A549 (cell line): ENCODE results near the gene SSH3. TPM values are rescaled to one million over a fixed set of nuclear protein-coding genes. Genes with fewer than 3 reads are reported as not detected.

ENCODE experiments used
- ATAC-seq, 2 experiments: fragments of 200-7000 bp in 1 of 2; fragments of >200 bp in 1 of 2; cut with Nextera tagmentation in 1 of 2; cut with Tn5 transposase in 1 of 2; 3 replicates each; pipeline versions ENCODE4 v1.8.0 to v1.9.1; 2018 to 2020; ENCODE audit warnings: mild to moderate bottlenecking in 1 of 2, moderate library complexity in 1 of 2
- CTCF ChIA-PET: fragments of 300-600 bp; sonication (Branson Sonifier 250); formaldehyde crosslinking; extraction: SDS; loops from one replicate; lab custom pipeline; 2021; ENCODE audit warnings: antibody characterized with exemption, inconsistent platforms; lab: Yijun Ruan, JAX
- POLR2A ChIA-PET: fragments of 350-600 bp; formaldehyde crosslinking; extraction: SDS; loops from one replicate; lab custom pipeline; 2021; ENCODE audit warnings: antibody characterized with exemption, inconsistent platforms; lab: Yijun Ruan, JAX
- DNase-seq, 2 experiments: peaks; one replicate each; pipeline versions ENCODE4 v3.0.0 to v3.0.0-alpha.2; 2011 to 2016; ENCODE audit warnings: low read depth in 1 of 2, low spot score in 1 of 2
- FAIRE-seq: peaks from 2 replicates; lab custom pipeline; 2011; peaks lifted over from hg19 to GRCh38; lab: Jason Lieb, UNC
- H3K27ac ChIP-seq, 2 experiments: fragments of >200 bp; sonication (Bioruptor Twin); formaldehyde crosslinking; 3 replicates each; pipeline ENCODE4 v1.5.1; 2016 to 2017
- H3K4me1 ChIP-seq: fragments of >200 bp; sonication (Bioruptor Twin); formaldehyde crosslinking; 3 replicates; pipeline ENCODE4 v1.6.1; 2016
- H3K4me2 ChIP-seq: fragments of >200 bp; sonication (Bioruptor Twin); formaldehyde crosslinking; 3 replicates; pipeline ENCODE4 v1.6.1; 2016
- H3K4me3 ChIP-seq: fragments of >200 bp; sonication (Bioruptor Twin); formaldehyde crosslinking; 3 replicates; pipeline ENCODE4 v1.5.1; 2016
- H3K9me3 ChIP-seq: fragments of >200 bp; sonication (Bioruptor Twin); formaldehyde crosslinking; 3 replicates; pipeline ENCODE4 v1.6.1; 2016
- BHLHE40 ChIP-seq: IDR thresholded peaks from 2 replicates; pipeline ENCODE4 v1.6.1; 2012; ENCODE audit warnings: low read depth, low read length, inconsistent platforms
- CEBPB ChIP-seq, 2 experiments: fragments of >200 bp in 1 of 2; sonication (Bioruptor Twin) in 1 of 2; formaldehyde crosslinking in 1 of 2; IDR thresholded peaks; 2 replicates each; pipeline ENCODE4 v1.6.1; 2012 to 2016
- CTCF ChIP-seq: fragments of >200 bp; sonication (Bioruptor Twin); formaldehyde crosslinking; IDR thresholded peaks from 3 replicates; pipeline ENCODE4 v1.5.1; 2016
- FOSB ChIP-seq: fragments of 250-450 bp; sonication (Bioruptor Pico); IDR thresholded peaks from 2 replicates; pipeline ENCODE4 v1.5.0; 2020; ENCODE audit warnings: mild to moderate bottlenecking, moderate library complexity
- HDAC2 ChIP-seq: fragments of 200-600 bp; sonication (generic); IDR thresholded peaks from 2 replicates; pipeline ENCODE4 v1.6.1; 2016
- HEYL ChIP-seq: fragments of 250-450 bp; sonication (Bioruptor Pico); IDR thresholded peaks from 2 replicates; pipeline ENCODE4 v1.8.0; 2021; ENCODE audit warnings: mild to moderate bottlenecking, moderate library complexity
- HOXA7 ChIP-seq: fragments of 250-450 bp; sonication (Bioruptor Pico); IDR thresholded peaks from 2 replicates; pipeline ENCODE4 v1.5.0; 2020; ENCODE audit warnings: mild to moderate bottlenecking, moderate library complexity
- KDM1A ChIP-seq: fragments of 200-600 bp; sonication (generic); IDR thresholded peaks from 2 replicates; pipeline ENCODE4 v1.6.1; 2016; ENCODE audit warnings: low read depth, mild to moderate bottlenecking
- KDM5A ChIP-seq: fragments of 200-600 bp; sonication (generic); IDR thresholded peaks from 2 replicates; pipeline ENCODE4 v1.6.1; 2016; ENCODE audit warnings: antibody characterized with exemption, mild to moderate bottlenecking
- MAZ ChIP-seq: fragments of 150-350 bp; IDR thresholded peaks from 2 replicates; pipeline ENCODE4 v1.6.1; 2014; ENCODE audit warnings: antibody characterized with exemption, low read depth, low read length, borderline replicate concordance
- NPAS2 ChIP-seq: fragments of 250-450 bp; sonication (Bioruptor Pico); IDR thresholded peaks from 2 replicates; pipeline ENCODE4 v1.8.0; 2022; ENCODE audit warnings: mild to moderate bottlenecking, moderate library complexity, borderline replicate concordance
- NR3C1 ChIP-seq: fragments of >200 bp; sonication (Bioruptor Twin); formaldehyde crosslinking; IDR thresholded peaks from 3 replicates; pipeline ENCODE4 v1.6.1; 2017
- PHF8 ChIP-seq: fragments of 200-600 bp; sonication (generic); IDR thresholded peaks from 2 replicates; pipeline ENCODE4 v1.6.1; 2016; ENCODE audit warnings: low read depth, mild to moderate bottlenecking, antibody characterized with exemption, moderate library complexity, borderline replicate concordance
- POLR2A ChIP-seq: IDR thresholded peaks from 2 replicates; pipeline ENCODE4 v1.6.1; 2012; ENCODE audit warnings: mild to moderate bottlenecking, low read length
- RCOR1 ChIP-seq: fragments of 150-350 bp; IDR thresholded peaks from 2 replicates; pipeline ENCODE4 v1.6.1; 2014; ENCODE audit warnings: antibody characterized with exemption, low read length, low read depth
- REST ChIP-seq: fragments of 200-600 bp; sonication (generic); IDR thresholded peaks from 2 replicates; pipeline ENCODE4 v1.6.1; 2016; ENCODE audit warnings: antibody characterized with exemption, mild to moderate bottlenecking, moderate library complexity
- RNF2 ChIP-seq: fragments of 200-600 bp; sonication (generic); IDR thresholded peaks from 2 replicates; pipeline ENCODE4 v1.6.1; 2016; ENCODE audit warnings: low read depth, mild to moderate bottlenecking, antibody characterized with exemption, moderate library complexity, borderline replicate concordance
- WGBS: methylation state at CpG from one replicate; pipeline ENCODE4 v1.1.6; 2017; ENCODE audit errors: missing lambda C conversion rate; 5-methylcytosine and 5-hydroxymethylcytosine counted together
- polyA plus RNA-seq, 4 experiments: library from polyadenylated mRNA; depleted of rRNA in 3 of 4; stranded (reverse); fragments of >200 nt; fragmentation: RNase III in 1 of 4; extraction: RNeasy Plus Mini Kit Qiagen cat#74134 plus additional on column Dnase treatment in 1 of 4; gene quantifications; 2 replicates in 3 of 4; 3 replicates in 1 of 4; pipeline ENCODE4 v1.2.3, GENCODE V29; 2011 to 2017
- TF ChIP-seq, protein P1 (sequence below): IDR thresholded peaks from 2 replicates; pipeline ENCODE4 v1.6.1; 2012; ENCODE audit warnings: low read depth, borderline replicate concordance

Gene SSH3
- polyA plus RNA-seq, 2 of the 4 experiments (the other 2 are of a cell fraction): 13.9 to 24.1 TPM

- FAIRE-seq (no peak), ATAC-seq (no peak), DNase-seq (no peak)
- ChIA-PET CTCF (interaction anchor here (0.5 to 4.1 kb wide), 8 partner anchors 10 to 109 kb away, joined by 3 to 34 read pairs (median 3); partner anchors contain the start of genes ANKRD13D and SSH3), POLR2A (interaction anchor here (0.6 to 1.9 kb wide), 3 partner anchors 16 to 28 kb away, joined by 3 to 8 read pairs (median 6); partner anchors contain the start of gene ANKRD13D)
- Histone ChIP-seq H3K4me3 (no peak overlapping the region), H3K27ac (no peak overlapping the region), H3K9me3 (no peaks in the 10 kb centered on the region), H3K4me2 (no peak overlapping the region), H3K4me1 (peaks cover 18% of the 10 kb centered on the region; the same call in 2 of the 3 replicates)
- TF ChIP-seq HEYL (CRISPR knock-in tag) (no peak), FOSB (CRISPR knock-in tag) (no peak), NPAS2 (CRISPR knock-in tag) (no peak), HOXA7 (CRISPR knock-in tag) (no peak), KDM1A (no peak), CTCF (no peak), PHF8 (no peak), REST (no peak), RNF2 (no peak), CEBPB (IDR thresholded peaks at IDR 0.05) (no peak), MAZ (no peak), RCOR1 (no peak), BHLHE40 (no peak), KDM5A (no peak), NR3C1 (no peak)
- TF ChIP-seq, protein P1, sequence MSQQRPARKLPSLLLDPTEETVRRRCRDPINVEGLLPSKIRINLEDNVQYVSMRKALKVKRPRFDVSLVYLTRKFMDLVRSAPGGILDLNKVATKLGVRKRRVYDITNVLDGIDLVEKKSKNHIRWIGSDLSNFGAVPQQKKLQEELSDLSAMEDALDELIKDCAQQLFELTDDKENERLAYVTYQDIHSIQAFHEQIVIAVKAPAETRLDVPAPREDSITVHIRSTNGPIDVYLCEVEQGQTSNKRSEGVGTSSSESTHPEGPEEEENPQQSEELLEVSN: no peak
- 91% methylated on average over 18 of the region's 23 CpGs for WGBS
These were observed 30.7 kb upstream of the SSH3 start for GRCh38 chr11:67272327-67273259.

DNA sequence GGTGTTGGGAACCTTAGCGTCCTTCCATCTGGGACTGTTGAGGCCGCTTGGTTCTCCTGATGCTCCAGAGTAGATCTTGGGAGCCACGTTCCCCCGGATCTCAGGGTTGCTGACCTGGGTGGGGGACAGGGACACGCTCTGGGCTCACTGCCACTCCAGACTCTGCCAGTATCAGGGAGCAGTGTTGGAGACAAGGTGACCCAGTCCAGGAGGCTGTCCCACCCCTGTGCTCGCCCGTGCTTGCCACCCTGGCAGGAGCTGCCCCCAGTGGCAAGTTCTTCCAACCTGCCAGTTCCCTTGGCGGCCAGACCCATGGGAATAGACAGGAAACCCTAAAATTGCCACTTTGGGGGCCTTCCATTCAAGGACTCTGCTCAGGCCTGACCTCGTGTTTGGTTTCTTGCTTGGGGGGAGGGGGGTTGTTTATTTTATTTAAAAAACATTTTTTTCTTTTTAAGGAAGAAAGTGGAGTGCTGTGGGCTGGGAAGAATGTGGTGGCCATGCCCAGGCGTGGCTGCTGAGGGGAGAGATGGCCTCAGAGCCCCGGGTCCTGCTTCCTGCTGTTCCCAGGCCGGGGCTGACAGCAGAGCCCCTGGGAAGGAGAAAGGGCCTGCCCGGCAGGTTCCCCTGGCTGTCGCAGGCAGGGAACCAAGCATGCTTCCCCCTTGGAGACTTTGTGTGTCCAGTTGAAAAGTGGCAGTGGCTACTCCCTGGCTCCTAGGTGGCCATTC lies 29.9 kb upstream of the SSH3 start:
- Histone ChIP-seq H3K4me1 (peaks cover 11% of the 10 kb centered on the region; the same call in 1 of the 3 replicates), H3K4me2 (no peak overlapping the region), H3K4me3 (no peak overlapping the region), H3K9me3 (no peaks in the 10 kb centered on the region), H3K27ac (no peak overlapping the region)
- ChIA-PET CTCF (interaction anchor here (0.8 to 4.1 kb wide), 3 partner anchors 9 to 36 kb away, joined by 3 to 32 read pairs (median 3); no protein-coding TSS in a partner anchor), POLR2A (interaction anchor here (0.6 to 0.7 kb wide), 2 partner anchors 27 kb away, joined by 3 to 8 read pairs; no protein-coding TSS in a partner anchor)
- WGBS: 86% methylated on average over 11 of the region's 14 CpGs
- TF ChIP-seq HDAC2 (no peak), POLR2A (no peak)
- ATAC-seq: no peak
- no peak for FAIRE-seq
- DNase-seq: no peak
